Omental fat pad (tissue), 4 donors: ENCODE data around the gene LCP1. TPM values are rescaled to one million over a fixed set of nuclear protein-coding genes. Genes with fewer than 3 reads are reported as not detected.

Source experiments
- ATAC-seq: fragments of 150-250 bp; one replicate; pipeline ENCODE4 v1.9.1; 2016; ENCODE audit warnings: mild to moderate bottlenecking, moderate library complexity; ENCODE audit not compliant: low FRiP score
- DNase-seq: peaks from one replicate; pipeline ENCODE4 v3.0.0-alpha.2; 2019; ENCODE audit warnings: low spot score
- CTCF ChIP-seq, 3 donors: fragments of 450-650 bp; IDR thresholded peaks; one replicate each; pipeline ENCODE4 v1.5.1; 2016 to 2017; ENCODE audit warnings: antibody characterized with exemption in 3 of 3, mild to moderate bottlenecking in 3 of 3, moderate library complexity in 2 of 3
- total RNA-seq, 4 donors: library from RNA; depleted of rRNA; stranded (reverse); fragments of >200 nt; gene quantifications; one replicate each; pipeline ENCODE4 v1.1.0, GENCODE V29; 2016

Gene LCP1
- total RNA-seq, 4 donors from 2014 or later: 61.0 to 325 (median 142) TPM

- ATAC-seq (no peak), DNase-seq (no peak)
- TF ChIP-seq CTCF (IDR thresholded peaks at IDR 0.05): no peak
Observed at GRCh38 chr13:46150134-46150693, 31.8 kb downstream of the LCP1 start.

- DNase-seq (no peak), ATAC-seq (peak; percentile 81)
- TF ChIP-seq CTCF (IDR thresholded peaks at IDR 0.05): no peak
Observed at GRCh38 chr13:46149272-46150133, 32.5 kb downstream of the LCP1 start.

- no peak for ATAC-seq
- no peak for TF ChIP-seq CTCF (IDR thresholded peaks at IDR 0.05)
- DNase-seq: no peak
Observed at GRCh38 chr13:46146898-46147297, 35.1 kb downstream of the LCP1 start.

- no peak for TF ChIP-seq CTCF (IDR thresholded peaks at IDR 0.05)
- no peak for ATAC-seq
Observed at GRCh38 chr13:46145950-46146349, 36.0 kb downstream of the LCP1 start.

GRCh38 chr13:46145135-46145534, 36.8 kb downstream of the LCP1 start:
- TF ChIP-seq CTCF (IDR thresholded peaks at IDR 0.05): no peak
- DNase-seq: no peak
- no peak for ATAC-seq

More at GRCh38 chr13:46145950-46146349, 36.0 kb downstream of the LCP1 start:
- DNase-seq: no peak

- ATAC-seq (no peak), DNase-seq (no peak)
- TF ChIP-seq CTCF (IDR thresholded peaks at IDR 0.05): no peak
Observed at GRCh38 chr13:46143184-46143701, 38.7 kb downstream of the LCP1 start.
